Parathyroid adenoma (tissue), 2 donors: ENCODE results near the gene GPX3.
A peak's percentile ranks its signal among the peaks of the same experiment; 100 is the strongest.

Source experiments
- H2AFZ ChIP-seq: fragments of 300-600 bp; sonication (generic); one replicate; pipeline ENCODE4 v1.7.0; 2017; ENCODE audit warnings: antibody characterized with exemption, mild to moderate bottlenecking
- H3K27ac ChIP-seq: fragments of 300-600 bp; sonication (generic); one replicate; pipeline ENCODE4 v1.7.0; 2017
- H3K27me3 ChIP-seq: fragments of 300-600 bp; sonication (generic); one replicate; pipeline ENCODE4 v1.7.0; 2017; ENCODE audit warnings: low read length; ENCODE audit not compliant: control insufficient read depth, insufficient read depth
- H3K36me3 ChIP-seq: fragments of 300-600 bp; sonication (generic); one replicate; pipeline ENCODE4 v1.7.0; 2017; ENCODE audit warnings: low read length; ENCODE audit not compliant: control insufficient read depth, insufficient read depth
- H3K4me1 ChIP-seq: fragments of 300-600 bp; sonication (generic); one replicate; pipeline ENCODE4 v1.7.0; 2017; ENCODE audit warnings: control low read depth
- H3K4me2 ChIP-seq: fragments of 300-600 bp; sonication (generic); one replicate; pipeline ENCODE4 v1.7.0; 2017; ENCODE audit warnings: low read length
- H3K4me3 ChIP-seq: fragments of 300-600 bp; sonication (generic); one replicate; pipeline ENCODE4 v1.7.0; 2017; ENCODE audit warnings: low read depth, low read length
- H3K79me2 ChIP-seq: fragments of 300-600 bp; sonication (generic); one replicate; pipeline ENCODE4 v1.7.0; 2017; ENCODE audit warnings: control low read depth
- H3K9ac ChIP-seq: fragments of 300-600 bp; sonication (generic); one replicate; pipeline ENCODE4 v1.7.0; 2017; ENCODE audit warnings: mild to moderate bottlenecking
- H3K9me3 ChIP-seq: fragments of 300-600 bp; sonication (generic); one replicate; pipeline ENCODE4 v1.7.0; 2017; ENCODE audit warnings: low read length; ENCODE audit not compliant: control insufficient read depth
- TF ChIP-seq, protein P1 (sequence below): fragments of 300-600 bp; sonication (generic); IDR thresholded peaks from one replicate; pipeline ENCODE4 v1.7.0; 2017; ENCODE audit warnings: antibody characterized with exemption, mild to moderate bottlenecking
- donor health status: primary hyperparathyroidism.

The GPX3 gene

GRCh38 chr5:151025250-151025606 is 4.8 kb downstream of the GPX3 start:
- Histone ChIP-seq H3K27me3 (no peaks in the 10 kb centered on the region), H3K27ac (no peak overlapping the region), H3K4me2 (no peak overlapping the region), H3K4me3 (no peak overlapping the region), H3K36me3 (no peaks in the 10 kb centered on the region), H2AFZ (no peak overlapping the region), H3K9ac (no peak overlapping the region), H3K79me2 (no peaks in the 10 kb centered on the region), H3K9me3 (no peaks in the 10 kb centered on the region), H3K4me1 (peaks cover 14% of the 10 kb centered on the region)
- TF ChIP-seq, protein P1, sequence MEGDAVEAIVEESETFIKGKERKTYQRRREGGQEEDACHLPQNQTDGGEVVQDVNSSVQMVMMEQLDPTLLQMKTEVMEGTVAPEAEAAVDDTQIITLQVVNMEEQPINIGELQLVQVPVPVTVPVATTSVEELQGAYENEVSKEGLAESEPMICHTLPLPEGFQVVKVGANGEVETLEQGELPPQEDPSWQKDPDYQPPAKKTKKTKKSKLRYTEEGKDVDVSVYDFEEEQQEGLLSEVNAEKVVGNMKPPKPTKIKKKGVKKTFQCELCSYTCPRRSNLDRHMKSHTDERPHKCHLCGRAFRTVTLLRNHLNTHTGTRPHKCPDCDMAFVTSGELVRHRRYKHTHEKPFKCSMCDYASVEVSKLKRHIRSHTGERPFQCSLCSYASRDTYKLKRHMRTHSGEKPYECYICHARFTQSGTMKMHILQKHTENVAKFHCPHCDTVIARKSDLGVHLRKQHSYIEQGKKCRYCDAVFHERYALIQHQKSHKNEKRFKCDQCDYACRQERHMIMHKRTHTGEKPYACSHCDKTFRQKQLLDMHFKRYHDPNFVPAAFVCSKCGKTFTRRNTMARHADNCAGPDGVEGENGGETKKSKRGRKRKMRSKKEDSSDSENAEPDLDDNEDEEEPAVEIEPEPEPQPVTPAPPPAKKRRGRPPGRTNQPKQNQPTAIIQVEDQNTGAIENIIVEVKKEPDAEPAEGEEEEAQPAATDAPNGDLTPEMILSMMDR = no peak

DNA sequence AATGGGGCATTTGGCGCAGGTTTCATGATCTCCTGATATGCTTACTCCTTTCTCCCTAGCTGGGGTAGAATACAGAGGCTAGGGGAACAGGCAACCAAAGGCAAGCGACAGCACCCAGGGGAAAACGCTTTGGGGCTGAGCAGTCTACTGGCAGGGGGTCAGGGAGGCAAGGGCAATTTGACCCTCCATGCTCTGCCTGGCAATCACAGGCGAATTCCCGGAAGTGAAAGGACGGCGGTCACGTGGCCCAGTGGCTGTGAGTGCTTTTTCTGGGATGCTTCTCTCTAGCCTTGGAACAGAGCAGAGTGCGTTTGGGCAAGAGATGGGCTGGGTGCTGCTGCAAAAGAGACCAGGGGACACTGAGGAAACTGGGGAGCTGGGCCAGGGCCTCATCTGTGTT is 5.7 kb downstream of the GPX3 start:
- no peak overlapping the region for H3K4me2 ChIP-seq
- no peaks in the 10 kb centered on the region for H3K79me2 ChIP-seq
- H3K4me1 ChIP-seq = peaks cover 14% of the 10 kb centered on the region
- no peak overlapping the region for H3K4me3 ChIP-seq
- H3K9ac ChIP-seq = no peak overlapping the region
- no peak overlapping the region for H2AFZ ChIP-seq
- TF ChIP-seq, protein P1 = no peak
- no peaks in the 10 kb centered on the region for H3K27me3 ChIP-seq
- H3K27ac ChIP-seq = no peak overlapping the region
- no peaks in the 10 kb centered on the region for H3K9me3 ChIP-seq
- H3K36me3 ChIP-seq = no peaks in the 10 kb centered on the region

DNA sequence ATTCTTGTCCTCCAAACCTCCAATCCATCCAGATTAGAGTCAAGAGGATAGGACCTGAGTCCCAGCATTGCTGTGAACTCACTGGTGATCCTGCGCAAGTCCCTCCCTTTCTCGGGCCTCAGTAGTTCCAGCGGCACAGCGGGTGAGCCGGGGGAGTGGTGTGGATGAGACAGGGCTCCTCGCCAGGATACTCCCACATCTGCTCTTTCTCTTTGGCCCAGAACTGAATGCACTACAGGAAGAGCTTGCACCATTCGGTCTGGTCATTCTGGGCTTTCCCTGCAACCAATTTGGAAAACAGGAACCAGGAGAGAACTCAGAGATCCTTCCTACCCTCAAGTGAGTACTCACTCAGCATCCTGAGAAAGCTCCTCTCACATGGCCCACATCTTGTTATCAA is 6.3 kb downstream of the GPX3 start:
- Histone ChIP-seq H3K4me3 (no peak overlapping the region), H3K9me3 (no peaks in the 10 kb centered on the region), H3K36me3 (no peaks in the 10 kb centered on the region), H3K4me2 (no peak overlapping the region), H3K27ac (peak overlapping the region; percentile 29), H3K27me3 (no peaks in the 10 kb centered on the region), H3K4me1 (peaks cover 14% of the 10 kb centered on the region), H3K9ac (no peak overlapping the region), H2AFZ (no peak overlapping the region), H3K79me2 (no peaks in the 10 kb centered on the region)
- TF ChIP-seq, protein P1 = no peak

- Histone ChIP-seq H3K4me2 (no peak overlapping the region), H3K27me3 (no peaks in the 10 kb centered on the region), H3K36me3 (no peaks in the 10 kb centered on the region), H3K9ac (no peak overlapping the region), H3K79me2 (no peaks in the 10 kb centered on the region), H3K4me1 (peaks cover 7% of the 10 kb centered on the region), H3K4me3 (no peak overlapping the region), H2AFZ (no peak overlapping the region), H3K27ac (no peak overlapping the region), H3K9me3 (no peaks in the 10 kb centered on the region)
- TF ChIP-seq, protein P1 = no peak
Observed at GRCh38 chr5:151027961-151028479, 7.6 kb downstream of the GPX3 start.

DNA sequence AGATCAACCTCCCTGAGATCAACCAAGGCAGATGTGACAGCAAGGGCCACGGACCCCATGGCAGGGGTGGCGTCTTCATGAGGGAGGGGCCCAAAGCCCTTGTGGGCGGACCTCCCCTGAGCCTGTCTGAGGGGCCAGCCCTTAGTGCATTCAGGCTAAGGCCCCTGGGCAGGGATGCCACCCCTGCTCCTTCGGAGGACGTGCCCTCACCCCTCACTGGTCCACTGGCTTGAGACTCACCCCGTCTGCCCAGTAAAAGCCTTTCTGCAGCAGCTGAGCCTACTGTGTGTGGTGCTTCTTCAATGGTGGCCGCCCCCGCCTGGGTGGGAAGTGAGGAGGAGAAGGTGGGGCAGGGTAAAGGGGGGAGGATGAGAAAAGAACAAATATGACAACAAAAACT is 8.3 kb downstream of the GPX3 start:
- Histone ChIP-seq H3K79me2 (no peaks in the 10 kb centered on the region), H3K4me2 (no peak overlapping the region), H3K27ac (no peak overlapping the region), H3K4me3 (no peak overlapping the region), H3K9ac (no peak overlapping the region), H3K36me3 (no peaks in the 10 kb centered on the region), H3K27me3 (no peaks in the 10 kb centered on the region), H3K4me1 (peaks cover 2% of the 10 kb centered on the region), H2AFZ (no peak overlapping the region), H3K9me3 (no peaks in the 10 kb centered on the region)
- TF ChIP-seq, protein P1 = no peak
